HepG2 (cell line): Measurements from ENCODE around the gene ST14. TPM values are rescaled to one million over a fixed set of nuclear protein-coding genes. Genes with fewer than 3 reads are reported as not detected.

ENCODE experiments used
- ATAC-seq: fragments of 200-7000 bp; cut with Tn5 transposase; 3 replicates; pipeline ENCODE4 v1.9.1; 2020; ENCODE audit warnings: mild to moderate bottlenecking, moderate library complexity
- BruUV-seq: library from RNA; stranded (reverse); fragments of 400-500 nt; replicated peaks from 2 replicates; lab custom pipeline; 2021; lab: Mats Ljungman, UMichigan
- CTCF ChIA-PET: fragments of 300-600 bp; formaldehyde crosslinking; extraction: SDS; loops from one replicate; lab custom pipeline; 2021; ENCODE audit warnings: low total read pairs, inconsistent platforms, low intra/inter-chr PET ratio; lab: Yijun Ruan, JAX
- POLR2A ChIA-PET: fragments of 350-600 bp; sonication (Branson Sonifier 250); formaldehyde crosslinking; loops from one replicate; lab custom pipeline; 2020; ENCODE audit warnings: antibody characterized with exemption, inconsistent platforms; lab: Yijun Ruan, JAX
- DNase-seq: peaks from one replicate; pipeline ENCODE4 v3.0.0-alpha.2; 2015; ENCODE audit warnings: low spot score
- FAIRE-seq: peaks from 3 replicates; lab custom pipeline; 2011; peaks lifted over from hg19 to GRCh38; lab: Jason Lieb, UNC
- H2AFZ ChIP-seq: one replicate; pipeline ENCODE4 v1.6.1; 2011; ENCODE audit warnings: low read length, inconsistent platforms
- H3K27ac ChIP-seq: fragments of 300-600 bp; 3 replicates; pipeline ENCODE4 v1.8.0; 2011; ENCODE audit warnings: mixed run types, mild to moderate bottlenecking, mixed read lengths, low read length, inconsistent platforms; ENCODE audit not compliant: insufficient read depth; ENCODE audit errors: extremely low read length
- H3K27me3 ChIP-seq, 2 experiments: fragments of 200-600 bp in 1 of 2; 2 replicates in 1 of 2; 3 replicates in 1 of 2; pipeline versions ENCODE4 v1.6.0 to v1.8.0; 2011; ENCODE audit warnings: low read length in 2 of 2, mild to moderate bottlenecking in 2 of 2, moderate library complexity in 2 of 2, inconsistent platforms in 1 of 2; ENCODE audit not compliant: insufficient read depth in 2 of 2, control insufficient read depth in 1 of 2
- H3K36me3 ChIP-seq, 2 experiments: fragments of 200-600 bp in 1 of 2; replicated peaks in 1 of 2; 2 replicates in 1 of 2; 3 replicates in 1 of 2; pipeline versions ENCODE4 v1.5.1 to v1.8.0; 2011; ENCODE audit warnings: low read length in 2 of 2, inconsistent platforms in 1 of 2; ENCODE audit not compliant: insufficient read depth in 2 of 2, control insufficient read depth in 1 of 2
- H3K4me1 ChIP-seq: 2 replicates; pipeline ENCODE4 v1.5.1; 2012; ENCODE audit warnings: low read length, inconsistent platforms; ENCODE audit not compliant: insufficient read depth
- H3K4me2 ChIP-seq: 2 replicates; pipeline ENCODE4 v1.6.0; 2011; ENCODE audit warnings: low read depth, low read length, inconsistent platforms
- H3K4me3 ChIP-seq, 3 experiments: fragments of 200-600 bp in 1 of 3; sonication (generic), shearing (Covaris generic) in 1 of 3; replicated peaks in 1 of 3; 2 replicates each; pipeline ENCODE4 v1.5.1; 2011 to 2016; ENCODE audit warnings: low read length in 3 of 3, inconsistent platforms in 2 of 3, low read depth in 2 of 3, mild to moderate bottlenecking in 2 of 3, control low read depth in 1 of 3, mixed read lengths in 1 of 3; ENCODE audit not compliant: insufficient read depth in 1 of 3
- H3K79me2 ChIP-seq: one replicate; pipeline ENCODE4 v1.6.1; 2011; ENCODE audit warnings: low read length, inconsistent platforms; ENCODE audit not compliant: insufficient read depth
- H3K9ac ChIP-seq: 2 replicates; pipeline ENCODE4 v1.6.0; 2011; ENCODE audit warnings: mild to moderate bottlenecking, low read depth, low read length, inconsistent platforms; ENCODE audit not compliant: insufficient read depth
- H3K9me3 ChIP-seq: 2 replicates; pipeline ENCODE4 v1.5.1; 2012; ENCODE audit warnings: mild to moderate bottlenecking, low read length
- H4K20me1 ChIP-seq: 2 replicates; pipeline ENCODE4 v1.6.0; 2011; ENCODE audit warnings: inconsistent platforms, mild to moderate bottlenecking, low read length, moderate library complexity; ENCODE audit not compliant: insufficient read depth
- ISX ChIP-seq: sonication (generic); formaldehyde crosslinking; conservative IDR thresholded peaks from 2 replicates; pipeline ENCODE4 v1.5.0; 2020; ENCODE audit warnings: missing genetic modification reagents
- RNF2 ChIP-seq: fragments of 450-650 bp; conservative IDR thresholded peaks from 2 replicates; pipeline ENCODE4 v1.6.1; 2016; ENCODE audit warnings: low read depth
- ZFP37 ChIP-seq: sonication (generic); formaldehyde crosslinking; IDR thresholded peaks from 2 replicates; pipeline ENCODE4 v1.4.0; 2020; ENCODE audit warnings: missing genetic modification reagents, borderline replicate concordance
- ZNF282 ChIP-seq: fragments of 450-650 bp; IDR thresholded peaks from 2 replicates; pipeline ENCODE4 v1.6.1; 2018; ENCODE audit not compliant: partially characterized antibody
- ZNF574 ChIP-seq: sonication (generic); formaldehyde crosslinking; IDR thresholded peaks from 2 replicates; pipeline ENCODE4 v1.4.0; 2020; ENCODE audit warnings: missing genetic modification reagents
- ZNF737 ChIP-seq: sonication (generic); formaldehyde crosslinking; IDR thresholded peaks from 2 replicates; pipeline ENCODE4 v1.5.0; 2020; ENCODE audit warnings: missing genetic modification reagents, mild to moderate bottlenecking, borderline replicate concordance
- ZSCAN9 ChIP-seq: IDR thresholded peaks from 2 replicates; pipeline ENCODE4 v1.6.1; 2016; ENCODE audit warnings: borderline replicate concordance
- WGBS: methylation state at CpG from one replicate; pipeline ENCODE4 v1.1.6; 2017; ENCODE audit warnings: low lambda C conversion rate; 5-methylcytosine and 5-hydroxymethylcytosine counted together
- in situ Hi-C: cut with HindIII; loops from 2 replicates; pipeline ENCODE4 v1.10.0; 2017; ENCODE audit warnings: low pct_unique_long_range_greater_than_20kb; ENCODE audit not compliant: extremely low pct_ligation_motif_present
- intact Hi-C: fragments of 100-400 bp; cut with micrococcal nuclease; formaldehyde crosslinking; loops from one replicate; pipeline ENCODE4 v1.10.0; 2022; ENCODE audit not compliant: unreplicated experiment
- polyA plus RNA-seq, 8 experiments: library from polyadenylated mRNA; depleted of rRNA in 3 of 8; stranded (reverse) in 7 of 8; unstranded in 1 of 8; fragments of >200 nt; fragmentation: Illumina TruSeq in 4 of 8; extraction: Trizol in 4 of 8; gene quantifications; 2 replicates each; pipeline versions ENCODE4 v1.2.1 to v1.2.3, GENCODE V29; 2011 to 2016; ENCODE audit warnings: low read depth in 4 of 8, missing spikeins in 1 of 8, mixed read lengths in 1 of 8; ENCODE audit not compliant: insufficient read depth in 1 of 8
- total RNA-seq, 5 experiments: library from RNA; depleted of rRNA; stranded (reverse); fragments of >200 nt; fragmentation: Illumina TruSeq; extraction: Trizol; gene quantifications; 2 replicates each; pipeline ENCODE4 v1.2.3, GENCODE V29; 2016; ENCODE audit warnings: low read depth in 1 of 5
- TF ChIP-seq, protein P1 (sequence below): IDR thresholded peaks from 2 replicates; pipeline ENCODE4 v1.6.1; 2016; ENCODE audit warnings: low read depth

ST14 gene
- total and polyA plus RNA-seq, 2 of the 13 experiments (the other 11 are each of a cell fraction or from before 2014, with no cell fraction given): 0.88 to 1.4 TPM

- H3K36me3 ChIP-seq: peaks cover 31 to 89% of the 10 kb centered on the region in 2 experiments
- no peak for FAIRE-seq
- DNase-seq: no peak
- in situ Hi-C loops: loop anchor here (25.0 kb wide), 1 partner anchor 341 kb away; no protein-coding TSS in a partner anchor
- no peaks in the 10 kb centered on the region for H3K27me3 ChIP-seq
- no peak overlapping the region for H3K9ac ChIP-seq
- no peak overlapping the region for H3K4me3 ChIP-seq
- H3K79me2 ChIP-seq: peaks cover 19% of the 10 kb centered on the region
- H3K4me1 ChIP-seq: peaks cover 55% of the 10 kb centered on the region
- BruUV-seq: no TSS peak
- peak overlapping the region; percentile 60 for H3K27ac ChIP-seq
- no peaks in the 10 kb centered on the region for H3K9me3 ChIP-seq
- H4K20me1 ChIP-seq: peaks cover 3% of the 10 kb centered on the region; the same call in 1 of the 2 replicates
- no peak overlapping the region for H3K4me2 ChIP-seq
- 100% methylated on average over 2 of the region's 2 CpGs for WGBS
- ChIA-PET CTCF (no interaction called here), POLR2A (interaction anchor here (1.8 kb wide), 1 partner anchor 59 kb away, joined by 4 read pairs; the partner anchor contains the start of gene APLP2)
- no peak overlapping the region for H2AFZ ChIP-seq
- TF ChIP-seq ZFP37 (CRISPR knock-in tag) (no peak), RNF2 (no peak), ZNF282 (no peak), ZSCAN9 (CRISPR knock-in tag) (no peak), ZNF737 (CRISPR knock-in tag) (no peak), ISX (CRISPR knock-in tag) (no peak), ZNF574 (CRISPR knock-in tag) (no peak)
- TF ChIP-seq, protein P1, sequence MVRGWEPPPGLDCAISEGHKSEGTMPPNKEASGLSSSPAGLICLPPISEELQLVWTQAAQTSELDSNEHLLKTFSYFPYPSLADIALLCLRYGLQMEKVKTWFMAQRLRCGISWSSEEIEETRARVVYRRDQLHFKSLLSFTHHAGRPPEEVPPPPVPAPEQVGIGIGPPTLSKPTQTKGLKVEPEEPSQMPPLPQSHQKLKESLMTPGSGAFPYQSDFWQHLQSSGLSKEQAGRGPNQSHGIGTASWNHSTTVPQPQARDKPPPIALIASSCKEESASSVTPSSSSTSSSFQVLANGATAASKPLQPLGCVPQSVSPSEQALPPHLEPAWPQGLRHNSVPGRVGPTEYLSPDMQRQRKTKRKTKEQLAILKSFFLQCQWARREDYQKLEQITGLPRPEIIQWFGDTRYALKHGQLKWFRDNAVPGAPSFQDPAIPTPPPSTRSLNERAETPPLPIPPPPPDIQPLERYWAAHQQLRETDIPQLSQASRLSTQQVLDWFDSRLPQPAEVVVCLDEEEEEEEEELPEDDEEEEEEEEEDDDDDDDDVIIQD: no peak
- ATAC-seq: no peak
- intact Hi-C loops: loop anchor here (1.0 kb wide), 1 partner anchor 131 kb away; no protein-coding TSS in a partner anchor
These were observed 31.0 kb upstream of the ST14 start for GRCh38 chr11:130128626-130129025.
